K562 (cell line): ENCODE measurements around the gene ERGIC1. TPM values are rescaled to one million over a fixed set of nuclear protein-coding genes. Genes with fewer than 3 reads are reported as not detected.

Experiments
- E2F6 ChIP-seq, 2 experiments: IDR thresholded peaks; 2 replicates each; pipeline ENCODE4 v1.6.1; 2011; ENCODE audit warnings: borderline replicate concordance in 1 of 2, control low read depth in 1 of 2, low read depth in 1 of 2, low read length in 1 of 2, mild to moderate bottlenecking in 1 of 2, mixed read lengths in 1 of 2, moderate library complexity in 1 of 2; ENCODE audit not compliant: insufficient read depth in 1 of 2, insufficient read length in 1 of 2, poor library complexity in 1 of 2, severe bottlenecking in 1 of 2; ENCODE audit errors: extremely low read depth in 1 of 2
- MED1 ChIP-seq: sonication (generic); formaldehyde crosslinking; IDR thresholded peaks from 2 replicates; pipeline ENCODE4 v1.8.1; 2023; ENCODE audit warnings: missing genetic modification reagents, borderline replicate concordance
- ZBTB49 ChIP-seq: sonication (generic); formaldehyde crosslinking; IDR thresholded peaks from 2 replicates; pipeline ENCODE4 v1.8.0; 2022; ENCODE audit warnings: missing genetic modification reagents, mild to moderate bottlenecking, borderline replicate concordance
- ZNF318 ChIP-seq, 2 experiments: fragments of 450-650 bp; IDR thresholded peaks; 2 replicates each; pipeline ENCODE4 v1.6.1; 2016; ENCODE audit warnings: mild to moderate bottlenecking in 2 of 2, borderline replicate concordance in 1 of 2, low read depth in 1 of 2, moderate library complexity in 1 of 2
- ZNF696 ChIP-seq: fragments of 250-450 bp; sonication (Bioruptor Pico); conservative IDR thresholded peaks from 2 replicates; pipeline ENCODE4 v1.4.0; 2020; ENCODE audit warnings: mild to moderate bottlenecking, moderate library complexity
- polyA plus RNA-seq, 8 experiments: library from polyadenylated mRNA; depleted of rRNA in 4 of 8; stranded (reverse) in 5 of 8; unstranded in 3 of 8; fragments of >200 nt; fragmentation: Nextera tagmentation in 2 of 8; fragmentation: Illumina TruSeq in 1 of 8; extraction: Ambion mirVana in 2 of 8; extraction: Trizol in 1 of 8; gene quantifications; 2 replicates each; pipeline versions ENCODE4 v1.2.1 to v1.2.3, GENCODE V29; 2011 to 2014; ENCODE audit warnings: inconsistent platforms in 1 of 8, missing spikeins in 1 of 8
- total RNA-seq, 7 experiments: library from RNA; depleted of rRNA in 6 of 7; stranded (reverse); fragments of >200 nt in 6 of 7; fragmentation: Illumina TruSeq in 2 of 7; extraction: Trizol in 2 of 7; gene quantifications; 2 replicates each; pipeline versions ENCODE4 v1.2.1 to v1.2.3, GENCODE V29; 2011 to 2021; ENCODE audit warnings: low replicate concordance in 1 of 7
- TF ChIP-seq, protein P1 (sequence below): fragments of 450-650 bp; formaldehyde crosslinking; IDR thresholded peaks from 2 replicates; pipeline ENCODE4 v1.4.0; 2020; ENCODE audit warnings: mild to moderate bottlenecking, moderate library complexity

The ERGIC1 gene
- total and polyA plus RNA-seq, 9 of the 15 experiments (the other 6 are each of a cell fraction or from before 2014, with no cell fraction given): 5.5 to 68.4 (median 36.4) TPM

GRCh38 chr5:172897481-172898217, 63.6 kb downstream of the ERGIC1 start (continued):
- TF ChIP-seq E2F6 (IDR thresholded peaks at IDR 0.05; ENCODE audit: borderline replicate concordance in 1 of 2, extremely low read depth in 1 of 2, insufficient read depth in 1 of 2, insufficient read length in 1 of 2, low read depth in 1 of 2, low read length in 1 of 2, poor library complexity in 1 of 2, severe bottlenecking in 1 of 2) (no peak), MED1 (CRISPR knock-in tag) (no peak), ZNF696 (no peak), ZBTB49 (no peak), ZNF318 (IDR thresholded peaks at IDR 0.05; ENCODE audit: borderline replicate concordance in 1 of 2, low read depth in 1 of 2) (no peak)
- TF ChIP-seq, protein P1, sequence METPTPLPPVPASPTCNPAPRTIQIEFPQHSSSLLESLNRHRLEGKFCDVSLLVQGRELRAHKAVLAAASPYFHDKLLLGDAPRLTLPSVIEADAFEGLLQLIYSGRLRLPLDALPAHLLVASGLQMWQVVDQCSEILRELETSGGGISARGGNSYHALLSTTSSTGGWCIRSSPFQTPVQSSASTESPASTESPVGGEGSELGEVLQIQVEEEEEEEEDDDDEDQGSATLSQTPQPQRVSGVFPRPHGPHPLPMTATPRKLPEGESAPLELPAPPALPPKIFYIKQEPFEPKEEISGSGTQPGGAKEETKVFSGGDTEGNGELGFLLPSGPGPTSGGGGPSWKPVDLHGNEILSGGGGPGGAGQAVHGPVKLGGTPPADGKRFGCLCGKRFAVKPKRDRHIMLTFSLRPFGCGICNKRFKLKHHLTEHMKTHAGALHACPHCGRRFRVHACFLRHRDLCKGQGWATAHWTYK (CRISPR knock-in tag): no peak
